H1 (cell line): Measurements from ENCODE around the gene RELB. TPM values are rescaled to one million over a fixed set of nuclear protein-coding genes. Genes with fewer than 3 reads are reported as not detected.

Experiments used
- CTCF ChIA-PET: fragments of 300-600 bp; sonication (Branson Sonifier 250); formaldehyde crosslinking; loops from one replicate; lab custom pipeline; 2021; ENCODE audit not compliant: partially characterized antibody; lab: Charles Lee
- POLR2A ChIA-PET: fragments of 300-600 bp; sonication (Branson Sonifier 250); formaldehyde crosslinking; loops from one replicate; lab custom pipeline; 2021; ENCODE audit warnings: inconsistent platforms; ENCODE audit not compliant: partially characterized antibody; lab: Charles Lee
- DNase-seq, 2 experiments: peaks; one replicate each; pipeline versions ENCODE4 v3.0.0 to v3.0.0-alpha.2; 2010 to 2022; ENCODE audit warnings: low spot score in 2 of 2, low read depth in 1 of 2, mixed read lengths in 1 of 2
- FAIRE-seq: peaks from 2 replicates; lab custom pipeline; 2011; peaks lifted over from hg19 to GRCh38; lab: Jason Lieb, UNC
- H2AFZ ChIP-seq: 2 replicates; pipeline ENCODE4 v1.8.1; 2012; ENCODE audit warnings: low read length, inconsistent platforms
- H2AK5ac ChIP-seq: 2 replicates; pipeline ENCODE4 v1.6.1; 2013; ENCODE audit warnings: low read depth, low read length
- H2BK120ac ChIP-seq: replicated peaks from 2 replicates; pipeline ENCODE3; 2013; ENCODE audit warnings: low read depth, low read length, inconsistent platforms
- H2BK12ac ChIP-seq: 2 replicates; pipeline ENCODE4 v1.6.1; 2013; ENCODE audit warnings: low read depth, low read length
- H2BK15ac ChIP-seq: 2 replicates; pipeline ENCODE4 v1.6.1; 2013; ENCODE audit warnings: low read length
- H2BK20ac ChIP-seq: 2 replicates; pipeline ENCODE4 v1.6.1; 2013; ENCODE audit warnings: low read length
- H2BK5ac ChIP-seq: 2 replicates; pipeline ENCODE4 v1.6.1; 2013; ENCODE audit warnings: low read depth, low read length
- H3K14ac ChIP-seq: 2 replicates; pipeline ENCODE4 v1.6.1; 2013; ENCODE audit warnings: inconsistent platforms; ENCODE audit not compliant: insufficient read length
- H3K18ac ChIP-seq: 2 replicates; pipeline ENCODE4 v1.6.1; 2013; ENCODE audit warnings: low read length; ENCODE audit errors: extremely low read depth
- H3K23ac ChIP-seq: 2 replicates; pipeline ENCODE4 v1.6.1; 2013; ENCODE audit warnings: inconsistent platforms; ENCODE audit not compliant: insufficient read length
- H3K23me2 ChIP-seq: 2 replicates; pipeline ENCODE4 v1.6.1; 2013; ENCODE audit warnings: low read depth, low read length
- H3K27ac ChIP-seq: 2 replicates; pipeline ENCODE4 v1.6.1; 2011; ENCODE audit warnings: low read depth, low read length, inconsistent platforms
- H3K27me3 ChIP-seq, 4 experiments: replicated peaks in 1 of 4; 1 replicate in 1 of 4; 2 replicates in 3 of 4; pipeline versions ENCODE4 v1.6.1 to v1.8.1; 2011 to 2013; ENCODE audit warnings: low read length in 3 of 4, mild to moderate bottlenecking in 3 of 4, inconsistent platforms in 2 of 4, mixed read lengths in 2 of 4, moderate library complexity in 1 of 4; ENCODE audit not compliant: control insufficient read depth in 3 of 4, insufficient read depth in 3 of 4; ENCODE audit errors: extremely low read depth in 1 of 4
- H3K36me3 ChIP-seq, 4 experiments: 2 replicates each; pipeline versions ENCODE4 v1.6.1 to v1.8.1; 2011 to 2013; ENCODE audit warnings: mild to moderate bottlenecking in 4 of 4, low read length in 3 of 4, moderate library complexity in 2 of 4, control low read depth in 1 of 4, inconsistent platforms in 1 of 4; ENCODE audit not compliant: insufficient read depth in 4 of 4, control insufficient read depth in 2 of 4
- H3K4ac ChIP-seq: replicated peaks from 2 replicates; pipeline ENCODE3; 2013; ENCODE audit warnings: low read length, low read depth, mixed read lengths, inconsistent platforms; ENCODE audit not compliant: insufficient read length
- H3K4me1 ChIP-seq, 4 experiments: replicated peaks in 1 of 4; 1 replicate in 1 of 4; 2 replicates in 3 of 4; pipeline versions ENCODE4 v1.6.1 to v1.8.1; 2011 to 2013; ENCODE audit warnings: low read length in 3 of 4, inconsistent platforms in 2 of 4, mixed read lengths in 1 of 4; ENCODE audit not compliant: insufficient read depth in 4 of 4, control insufficient read depth in 3 of 4
- H3K4me2 ChIP-seq, 2 experiments: 2 replicates each; pipeline versions ENCODE4 v1.6.1 to v1.8.1; 2011 to 2013; ENCODE audit warnings: low read depth in 2 of 2, low read length in 2 of 2, control low read depth in 1 of 2, inconsistent platforms in 1 of 2, mild to moderate bottlenecking in 1 of 2; ENCODE audit not compliant: insufficient read depth in 1 of 2
- H3K4me3 ChIP-seq, 4 experiments: fragments of 200-600, 300-600 bp in 1 of 4; sonication (generic), shearing (Covaris generic), sonication (Bioruptor Twin) in 1 of 4; 2 replicates each; pipeline versions ENCODE4 v1.5.1 to v1.8.1; 2011 to 2016; ENCODE audit warnings: low read length in 4 of 4, low read depth in 3 of 4, control low read depth in 2 of 4, inconsistent platforms in 2 of 4, mild to moderate bottlenecking in 2 of 4, mixed read lengths in 1 of 4, moderate library complexity in 1 of 4; ENCODE audit not compliant: insufficient read depth in 2 of 4; ENCODE audit errors: extremely low read depth in 1 of 4
- H3K56ac ChIP-seq: replicated peaks from 2 replicates; pipeline ENCODE3; 2013; ENCODE audit warnings: low read depth, mild to moderate bottlenecking, mixed read lengths, low read length, inconsistent platforms; ENCODE audit not compliant: insufficient read length
- H3K79me1 ChIP-seq: 2 replicates; pipeline ENCODE4 v1.6.1; 2013; ENCODE audit warnings: low read depth, low read length, control low read depth
- H3K79me2 ChIP-seq, 2 experiments: 2 replicates each; pipeline versions ENCODE4 v1.6.1 to v1.8.1; 2012 to 2013; ENCODE audit warnings: low read length in 2 of 2, mild to moderate bottlenecking in 2 of 2, inconsistent platforms in 1 of 2; ENCODE audit not compliant: insufficient read depth in 2 of 2, control insufficient read depth in 1 of 2
- H3K9ac ChIP-seq, 4 experiments: replicated peaks in 1 of 4; 1 replicate in 1 of 4; 2 replicates in 3 of 4; pipeline versions ENCODE4 v1.6.1 to v1.8.1; 2011 to 2013; ENCODE audit warnings: low read depth in 3 of 4, low read length in 3 of 4, control low read depth in 2 of 4, mild to moderate bottlenecking in 2 of 4, moderate library complexity in 2 of 4, inconsistent platforms in 1 of 4; ENCODE audit errors: extremely low read depth in 1 of 4
- H3K9me3 ChIP-seq, 2 experiments: 2 replicates each; pipeline versions ENCODE4 v1.6.1 to v1.8.1; 2012 to 2013; ENCODE audit warnings: mild to moderate bottlenecking in 2 of 2, moderate library complexity in 2 of 2, control low read depth in 1 of 2, inconsistent platforms in 1 of 2, low read depth in 1 of 2, low read length in 1 of 2, mixed read lengths in 1 of 2; ENCODE audit not compliant: insufficient read depth in 2 of 2
- H4K20me1 ChIP-seq, 2 experiments: replicated peaks in 1 of 2; 2 replicates each; pipeline versions ENCODE3 to v1.8.1; 2011 to 2013; ENCODE audit warnings: inconsistent platforms in 2 of 2, low read length in 2 of 2, mild to moderate bottlenecking in 1 of 2; ENCODE audit not compliant: insufficient read depth in 2 of 2, control insufficient read depth in 1 of 2
- H4K5ac ChIP-seq: 2 replicates; pipeline ENCODE4 v1.6.1; 2013; ENCODE audit warnings: low read length, low read depth, mixed read lengths, inconsistent platforms; ENCODE audit not compliant: insufficient read length
- H4K8ac ChIP-seq: 2 replicates; pipeline ENCODE4 v1.8.0; 2013; ENCODE audit warnings: mild to moderate bottlenecking, moderate library complexity, low read length, inconsistent platforms; ENCODE audit not compliant: insufficient read depth; ENCODE audit errors: extremely low read depth
- H4K91ac ChIP-seq: replicated peaks from 2 replicates; pipeline ENCODE3; 2013; ENCODE audit warnings: low read length, mixed read lengths, inconsistent platforms; ENCODE audit not compliant: insufficient read length
- ASH2L ChIP-seq: fragments of 200-600, 300-600 bp; sonication (generic); IDR thresholded peaks from one replicate; pipeline ENCODE4 v1.7.1; 2017; ENCODE audit warnings: low read length
- BACH1 ChIP-seq: IDR thresholded peaks from 2 replicates; pipeline ENCODE4 v1.6.1; 2012; ENCODE audit warnings: low read length, improper control_type of control experiment
- CBX5 ChIP-seq: fragments of 300-800, 300-1000 bp; sonication (generic); IDR thresholded peaks from 2 replicates; pipeline ENCODE4 v1.7.1; 2016; ENCODE audit warnings: antibody characterized with exemption, low read length, low read depth
- CHD1 ChIP-seq: IDR thresholded peaks from 2 replicates; pipeline ENCODE4 v1.6.1; 2012; ENCODE audit warnings: low read depth, low read length, improper control_type of control experiment
- E2F6 ChIP-seq: IDR thresholded peaks from 2 replicates; pipeline ENCODE4 v1.6.1; 2012; ENCODE audit warnings: inconsistent platforms
- NRF1 ChIP-seq: IDR thresholded peaks from 2 replicates; pipeline ENCODE4 v1.6.1; 2011; ENCODE audit warnings: mild to moderate bottlenecking, low read depth, low read length, improper control_type of control experiment
- RAD21 ChIP-seq, 2 experiments: IDR thresholded peaks in 1 of 2; conservative IDR thresholded peaks in 1 of 2; 2 replicates each; pipeline ENCODE4 v1.6.1; 2011; ENCODE audit warnings: low read depth in 2 of 2, low read length in 2 of 2, improper control_type of control experiment in 1 of 2, inconsistent platforms in 1 of 2, mild to moderate bottlenecking in 1 of 2, moderate library complexity in 1 of 2
- RBBP5 ChIP-seq: IDR thresholded peaks from 2 replicates; pipeline ENCODE4 v1.7.1; 2012; ENCODE audit warnings: low read depth, mild to moderate bottlenecking, inconsistent platforms, low read length, moderate library complexity, borderline replicate concordance
- SIN3A ChIP-seq, 2 experiments: IDR thresholded peaks in 1 of 2; conservative IDR thresholded peaks in 1 of 2; 2 replicates each; pipeline ENCODE4 v1.6.1; 2011 to 2012; ENCODE audit warnings: low read length in 2 of 2, improper control_type of control experiment in 1 of 2, low read depth in 1 of 2, mild to moderate bottlenecking in 1 of 2
- SP1 ChIP-seq: IDR thresholded peaks from 2 replicates; pipeline ENCODE4 v1.6.1; 2011; ENCODE audit warnings: low read depth, low read length
- SP4 ChIP-seq: IDR thresholded peaks from 2 replicates; pipeline ENCODE4 v1.6.1; 2012; ENCODE audit warnings: low read length, inconsistent platforms
- TAF7 ChIP-seq: optimal IDR thresholded peaks from 2 replicates; pipeline ENCODE3; 2011; ENCODE audit warnings: low read depth, mild to moderate bottlenecking, inconsistent platforms, low read length, moderate library complexity, borderline replicate concordance
- WGBS, 2 experiments: shearing (Covaris generic) in 1 of 2; methylation state at CpG; one replicate each; pipeline versions ENCODE4 v1.1.6 to v1.1.7; 2013 to 2015; ENCODE audit warnings: low lambda C conversion rate in 2 of 2, mixed read lengths in 2 of 2, inconsistent platforms in 1 of 2, low coverage in 1 of 2, missing lambda C conversion rate in 1 of 2; ENCODE audit not compliant: insufficient replicate concordance in 2 of 2, insufficient coverage in 1 of 2, insufficient read length in 1 of 2; ENCODE audit errors: extremely low coverage in 1 of 2, missing lambda C conversion rate in 1 of 2; 5-methylcytosine and 5-hydroxymethylcytosine counted together
- polyA plus RNA-seq, 7 experiments: library from polyadenylated mRNA; depleted of rRNA in 3 of 7; stranded (reverse) in 5 of 7; unstranded in 2 of 7; fragments of >200 nt in 5 of 7; fragments of 200-250 nt in 2 of 7; gene quantifications; 1 replicate in 5 of 7; 2 replicates in 1 of 7; 4 replicates in 1 of 7; pipeline versions ENCODE4 v1.2.1 to v1.2.3, GENCODE V29; 2011 to 2013; ENCODE audit warnings: missing spikeins in 2 of 7, mixed read lengths in 2 of 7
- total RNA-seq: library from RNA; stranded (reverse); fragmentation: NEBNext Ultra II Directional; extraction: Animal tissue kit (Norgen Biotek cat#: 25700); gene quantifications from 2 replicates; pipeline ENCODE4 v1.2.1, GENCODE V29; 2021
- TF ChIP-seq, protein P1 (sequence below): IDR thresholded peaks from 2 replicates; pipeline ENCODE4 v1.6.1; 2011; ENCODE audit warnings: low read depth, mild to moderate bottlenecking, low read length; ENCODE audit not compliant: insufficient read depth

RELB gene
- total and polyA plus RNA-seq, 2 of the 8 experiments (the other 6 are each of a cell fraction or from before 2014, with no cell fraction given) = 10.0 to 13.1 TPM

DNA sequence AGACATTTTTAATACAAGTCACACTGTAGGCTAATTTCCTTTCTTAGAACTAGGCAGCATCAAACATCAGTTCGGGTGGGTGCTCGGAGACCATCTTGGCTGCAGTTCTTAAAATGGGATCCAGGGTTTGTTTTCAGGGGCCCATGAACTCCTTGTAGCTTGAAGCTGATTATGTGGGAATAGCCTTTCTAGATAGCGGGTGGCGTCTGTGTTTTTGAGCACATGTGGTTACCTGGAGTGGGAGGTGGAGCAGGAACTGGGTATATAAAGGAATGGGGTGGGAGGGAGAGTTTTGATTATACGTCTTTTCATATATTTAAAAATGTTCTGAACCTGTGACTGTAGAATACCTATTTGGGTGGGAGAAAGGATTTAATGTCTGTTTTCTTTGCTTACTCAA, 33.1 kb upstream of the RELB start:
- H3K4me2 ChIP-seq = no peak overlapping the region
- no peak overlapping the region for H3K9ac ChIP-seq
- H3K56ac ChIP-seq = no peak overlapping the region
- no peaks in the 10 kb centered on the region for H3K9me3 ChIP-seq
- H3K36me3 ChIP-seq = peaks cover 0 to 13% (median 4%) of the 10 kb centered on the region in 4 experiments; a peak in 5 of 8 replicates
- H3K27me3 ChIP-seq = no peaks in the 10 kb centered on the region
- no peaks in the 10 kb centered on the region for H3K4me1 ChIP-seq
- H3K79me1 ChIP-seq = no peaks in the 10 kb centered on the region
- H3K23me2 ChIP-seq = no peaks in the 10 kb centered on the region
- no peak overlapping the region for H3K27ac ChIP-seq
- DNase-seq (no peak), FAIRE-seq (no peak)
- H2BK120ac ChIP-seq = no peak overlapping the region
- H3K23ac ChIP-seq = no peak overlapping the region
- no peak overlapping the region for H3K4me3 ChIP-seq
- no peak overlapping the region for H2AK5ac ChIP-seq
- H3K18ac ChIP-seq = no peak overlapping the region
- H3K79me2 ChIP-seq = no peaks in the 10 kb centered on the region; a peak in 1 of 4 replicates
- no peak overlapping the region for H4K91ac ChIP-seq
- 94% methylated on average over 5 of the region's 5 CpGs; no CpG with 5 or more reads in 1 of the 2 experiments for WGBS, 2 experiments
- H3K4ac ChIP-seq = no peak overlapping the region
- no peak overlapping the region for H4K8ac ChIP-seq
- ChIA-PET CTCF (interaction anchor here (0.5 to 1.4 kb wide), 2 partner anchors 9 to 35 kb away, joined by 3 to 5 read pairs; no protein-coding TSS in a partner anchor), POLR2A (interaction anchor here (1.3 kb wide), 1 partner anchor 35 kb away, joined by 3 read pairs; no protein-coding TSS in a partner anchor)
- no peak overlapping the region for H2BK12ac ChIP-seq
- H4K5ac ChIP-seq = no peak overlapping the region
- H2BK5ac ChIP-seq = no peak overlapping the region
- no peak overlapping the region for H2BK15ac ChIP-seq
- no peak overlapping the region for H2AFZ ChIP-seq
- no peak overlapping the region for H2BK20ac ChIP-seq
- no peak overlapping the region for H3K14ac ChIP-seq
- peaks cover 4% of the 10 kb centered on the region in 2 experiments for H4K20me1 ChIP-seq
- no peak for TF ChIP-seq CBX5
- no peak for TF ChIP-seq NRF1
- TF ChIP-seq RAD21 (IDR thresholded peaks at IDR 0.05 in 1 of 2, conservative IDR thresholded peaks at IDR 0.05 in 1 of 2; ENCODE audit: low read depth in 2 of 2, low read length in 2 of 2) = no peak
- no peak for TF ChIP-seq SP4
- no peak for TF ChIP-seq SIN3A (conservative IDR thresholded peaks at IDR 0.05 in 1 of 2, IDR thresholded peaks at IDR 0.05 in 1 of 2; ENCODE audit: low read depth in 1 of 2, low read length in 2 of 2)
- no peak for TF ChIP-seq E2F6
- no peak for TF ChIP-seq TAF7
- TF ChIP-seq, protein P1, sequence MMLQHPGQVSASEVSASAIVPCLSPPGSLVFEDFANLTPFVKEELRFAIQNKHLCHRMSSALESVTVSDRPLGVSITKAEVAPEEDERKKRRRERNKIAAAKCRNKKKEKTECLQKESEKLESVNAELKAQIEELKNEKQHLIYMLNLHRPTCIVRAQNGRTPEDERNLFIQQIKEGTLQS = no peak
- no peak for TF ChIP-seq BACH1
- TF ChIP-seq SP1 = no peak
- no peak for TF ChIP-seq ASH2L
- no peak for TF ChIP-seq CHD1
- TF ChIP-seq RBBP5 = no peak
